GM12878 (cell line): ENCODE data around the gene THAP7. TPM values are rescaled to one million over a fixed set of nuclear protein-coding genes. Genes with fewer than 3 reads are reported as not detected.

Experiments used
- ATAC-seq: fragments of 200-7000 bp; cut with Tn5 transposase; 3 replicates; pipeline ENCODE4 v1.9.1; 2020; ENCODE audit warnings: mild to moderate bottlenecking, moderate library complexity
- BruUV-seq: library from RNA; stranded (reverse); fragments of 400-500 nt; replicated peaks from 2 replicates; lab custom pipeline; 2021; lab: Mats Ljungman, UMichigan
- CTCF ChIA-PET: fragments of 300-600 bp; sonication (Branson Sonifier 250); formaldehyde crosslinking; extraction: SDS; loops from one replicate; lab custom pipeline; 2021; ENCODE audit warnings: inconsistent platforms; lab: Yijun Ruan, JAX
- POLR2A ChIA-PET: fragments of 350-600 bp; formaldehyde crosslinking; extraction: SDS; loops from one replicate; lab custom pipeline; 2021; ENCODE audit warnings: inconsistent platforms; lab: Charles Lee
- RAD21 ChIA-PET: fragments of 300-600 bp; sonication (Branson Sonifier 250); formaldehyde crosslinking; loops from one replicate; lab custom pipeline; 2023; ENCODE audit warnings: antibody characterized with exemption; ENCODE audit not compliant: unreplicated experiment; lab: Charles Lee
- SMC1A ChIA-PET: fragments of 300-600 bp; sonication (Branson Sonifier 250); formaldehyde crosslinking; loops from one replicate; lab custom pipeline; 2023; ENCODE audit not compliant: unreplicated experiment, uncharacterized antibody; lab: Charles Lee
- DNase-seq: peaks from one replicate; pipeline ENCODE4 v3.0.0-alpha.2; 2011; ENCODE audit warnings: low read depth, low spot score
- FAIRE-seq: peaks from 3 replicates; lab custom pipeline; 2011; peaks lifted over from hg19 to GRCh38; lab: Jason Lieb, UNC
- H2AFZ ChIP-seq: 2 replicates; pipeline ENCODE4 v1.6.0; 2011; ENCODE audit warnings: low read depth, low read length, control low read depth; ENCODE audit not compliant: control insufficient read depth
- H3K27ac ChIP-seq: 2 replicates; pipeline ENCODE4 v1.5.1; 2011; ENCODE audit warnings: control low read depth; ENCODE audit not compliant: control insufficient read depth, insufficient read depth
- H3K27me3 ChIP-seq, 2 experiments: replicated peaks in 1 of 2; 2 replicates each; pipeline versions ENCODE4 v1.6.0 to v1.6.1; 2011; ENCODE audit warnings: low read length in 1 of 2; ENCODE audit not compliant: control insufficient read depth in 2 of 2, insufficient read depth in 2 of 2
- H3K36me3 ChIP-seq, 2 experiments: 2 replicates each; pipeline ENCODE4 v1.5.1; 2011; ENCODE audit warnings: low read length in 1 of 2; ENCODE audit not compliant: control insufficient read depth in 2 of 2, insufficient read depth in 2 of 2
- H3K4me1 ChIP-seq: 2 replicates; pipeline ENCODE4 v1.6.1; 2011; ENCODE audit warnings: mild to moderate bottlenecking, low read length, moderate library complexity, mixed read lengths; ENCODE audit not compliant: control insufficient read depth, insufficient read depth
- H3K4me2 ChIP-seq: 2 replicates; pipeline ENCODE4 v1.6.0; 2011; ENCODE audit warnings: control low read depth; ENCODE audit not compliant: control insufficient read depth, insufficient read depth
- H3K4me3 ChIP-seq: fragments of 200-600 bp; sonication (generic); 2 replicates; pipeline ENCODE4 v1.5.1; 2016
- H3K79me2 ChIP-seq: 2 replicates; pipeline ENCODE4 v1.6.0; 2011; ENCODE audit warnings: low read length; ENCODE audit not compliant: control insufficient read depth, insufficient read depth
- H3K9ac ChIP-seq: 2 replicates; pipeline ENCODE4 v1.8.0; 2011; ENCODE audit warnings: low read length, control low read depth, mixed read lengths; ENCODE audit not compliant: control insufficient read depth, insufficient read depth
- H3K9me3 ChIP-seq: replicated peaks from 3 replicates; pipeline ENCODE4 v1.5.1; 2011; ENCODE audit warnings: mild to moderate bottlenecking, low read length; ENCODE audit not compliant: control insufficient read depth, insufficient read depth
- H4K20me1 ChIP-seq: 2 replicates; pipeline ENCODE4 v1.6.0; 2011; ENCODE audit not compliant: control insufficient read depth, insufficient read depth
- ATF7 ChIP-seq: fragments of 450-650 bp; IDR thresholded peaks from 2 replicates; pipeline ENCODE4 v1.6.1; 2016; ENCODE audit warnings: low read depth, mild to moderate bottlenecking
- MEF2A ChIP-seq: IDR thresholded peaks from 2 replicates; pipeline ENCODE4 v1.6.1; 2011; ENCODE audit warnings: low read depth, mild to moderate bottlenecking, low read length, moderate library complexity; ENCODE audit not compliant: insufficient read depth
- MXI1 ChIP-seq: fragments of 150-350 bp; IDR thresholded peaks from 2 replicates; pipeline ENCODE4 v1.6.1; 2011; ENCODE audit warnings: low read depth, mild to moderate bottlenecking, inconsistent platforms, low read length, improper control_type of control experiment
- NFIC ChIP-seq: IDR thresholded peaks from 2 replicates; pipeline ENCODE4 v1.6.1; 2012; ENCODE audit warnings: low read depth, mild to moderate bottlenecking, inconsistent platforms, low read length, moderate library complexity
- PAX5 ChIP-seq: IDR thresholded peaks from 2 replicates; pipeline ENCODE4 v1.6.1; 2011; ENCODE audit warnings: low read depth, low read length, borderline replicate concordance
- PAX8 ChIP-seq: fragments of 450-650 bp; IDR thresholded peaks from 2 replicates; pipeline ENCODE4 v1.6.1; 2017; ENCODE audit warnings: mild to moderate bottlenecking, moderate library complexity
- RAD51 ChIP-seq: fragments of 450-650 bp; IDR thresholded peaks from 2 replicates; pipeline ENCODE4 v1.6.1; 2016; ENCODE audit warnings: moderate library complexity, mild to moderate bottlenecking, inconsistent platforms
- SIX5 ChIP-seq: IDR thresholded peaks from 2 replicates; pipeline ENCODE4 v1.6.1; 2011; ENCODE audit warnings: mild to moderate bottlenecking, low read depth, low read length, moderate library complexity; ENCODE audit not compliant: severe bottlenecking
- TARDBP ChIP-seq: IDR thresholded peaks from 2 replicates; pipeline ENCODE4 v1.6.1; 2016; ENCODE audit warnings: borderline replicate concordance
- USF1 ChIP-seq: IDR thresholded peaks from 2 replicates; pipeline ENCODE4 v1.6.1; 2011; ENCODE audit warnings: borderline replicate concordance, low read depth, mild to moderate bottlenecking, moderate library complexity, mixed read lengths, low read length; ENCODE audit not compliant: insufficient read depth; ENCODE audit errors: extremely low read length
- WGBS: methylation state at CpG from one replicate; pipeline ENCODE4 v1.1.6; 2016; ENCODE audit warnings: low lambda C conversion rate; ENCODE audit not compliant: insufficient replicate concordance, insufficient coverage; ENCODE audit errors: missing lambda C conversion rate; 5-methylcytosine and 5-hydroxymethylcytosine counted together
- in situ Hi-C: fragments of 300-500 bp; cut with MboI; formaldehyde crosslinking; loops from 9 replicates; pipeline ENCODE4 v1.14.3; 2018; ENCODE audit warnings: mixed read lengths
- intact Hi-C: fragments of 100-400 bp; cut with micrococcal nuclease; formaldehyde crosslinking; loops from one replicate; pipeline ENCODE4 v1.14.2; 2022; ENCODE audit not compliant: unreplicated experiment
- polyA plus RNA-seq, 11 experiments: library from polyadenylated mRNA; depleted of rRNA in 4 of 11; unstranded in 6 of 11; stranded (reverse) in 5 of 11; fragments of >200 nt; fragmentation: Nextera tagmentation in 4 of 11; fragmentation: Illumina TruSeq in 1 of 11; extraction: Ambion mirVana in 4 of 11; extraction: Trizol in 1 of 11; gene quantifications; 1 replicate in 1 of 11; 2 replicates in 10 of 11; pipeline versions ENCODE4 v1.2.1 to v1.2.3, GENCODE V29; 2011 to 2016; ENCODE audit warnings: inconsistent platforms in 2 of 11, missing spikeins in 2 of 11, low read depth in 1 of 11
- total RNA-seq, 4 experiments: library from RNA; depleted of rRNA in 3 of 4; stranded (reverse); fragments of >200 nt in 3 of 4; fragmentation: Illumina TruSeq in 1 of 4; extraction: Trizol in 1 of 4; gene quantifications; 2 replicates each; pipeline versions ENCODE4 v1.2.1 to v1.2.3, GENCODE V29; 2013 to 2021
- TF ChIP-seq, protein P1 (sequence below): IDR thresholded peaks from 2 replicates; pipeline ENCODE4 v1.6.1; 2012; ENCODE audit warnings: low read depth, low read length, improper control_type of control experiment
- TF ChIP-seq, protein P2 (sequence below): fragments of 450-650 bp; IDR thresholded peaks from 2 replicates; pipeline ENCODE4 v1.6.1; 2016; ENCODE audit warnings: mild to moderate bottlenecking

The THAP7 gene
- total and polyA plus RNA-seq, 10 of the 15 experiments (the other 5 are each of a cell fraction or from before 2014, with no cell fraction given), result 0.66 to 58.3 (median 26.3) TPM

- no peak overlapping the region for H2AFZ ChIP-seq
- H3K4me1 ChIP-seq, result no peaks in the 10 kb centered on the region
- intact Hi-C loops (no loop called here), in situ Hi-C loops (no loop called here)
- H3K27ac ChIP-seq, result no peak overlapping the region
- BruUV-seq, result TSS peak; percentile 55
- ChIA-PET CTCF (interaction anchor here (1.1 to 1.4 kb wide), 2 partner anchors 9 to 29 kb away, joined by 3 to 6 read pairs; no protein-coding TSS in a partner anchor), POLR2A (interaction anchor here (0.6 kb wide), 2 partner anchors 9 to 24 kb away, joined by 3 to 4 read pairs; no protein-coding TSS in a partner anchor), RAD21 (interaction anchor here (0.8 kb wide), 1 partner anchor 26 kb away, joined by 3 read pairs; no protein-coding TSS in a partner anchor), SMC1A (interaction anchor here (0.9 kb wide), 1 partner anchor 65 kb away, joined by 3 read pairs; no protein-coding TSS in a partner anchor)
- H3K9me3 ChIP-seq, result no peaks in the 10 kb centered on the region
- FAIRE-seq (no peak), ATAC-seq (no peak), DNase-seq (no peak)
- H3K27me3 ChIP-seq, result no peaks in the 10 kb centered on the region
- no peak for TF ChIP-seq PAX5
- TF ChIP-seq, protein P1, sequence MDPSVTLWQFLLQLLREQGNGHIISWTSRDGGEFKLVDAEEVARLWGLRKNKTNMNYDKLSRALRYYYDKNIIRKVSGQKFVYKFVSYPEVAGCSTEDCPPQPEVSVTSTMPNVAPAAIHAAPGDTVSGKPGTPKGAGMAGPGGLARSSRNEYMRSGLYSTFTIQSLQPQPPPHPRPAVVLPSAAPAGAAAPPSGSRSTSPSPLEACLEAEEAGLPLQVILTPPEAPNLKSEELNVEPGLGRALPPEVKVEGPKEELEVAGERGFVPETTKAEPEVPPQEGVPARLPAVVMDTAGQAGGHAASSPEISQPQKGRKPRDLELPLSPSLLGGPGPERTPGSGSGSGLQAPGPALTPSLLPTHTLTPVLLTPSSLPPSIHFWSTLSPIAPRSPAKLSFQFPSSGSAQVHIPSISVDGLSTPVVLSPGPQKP, result no peak
- no peak for TF ChIP-seq USF1
- no peak for TF ChIP-seq RAD51
- TF ChIP-seq TARDBP, result no peak
- no peak for TF ChIP-seq MEF2A
- no peak for TF ChIP-seq SIX5
- TF ChIP-seq PAX8, result no peak
- TF ChIP-seq, protein P2, sequence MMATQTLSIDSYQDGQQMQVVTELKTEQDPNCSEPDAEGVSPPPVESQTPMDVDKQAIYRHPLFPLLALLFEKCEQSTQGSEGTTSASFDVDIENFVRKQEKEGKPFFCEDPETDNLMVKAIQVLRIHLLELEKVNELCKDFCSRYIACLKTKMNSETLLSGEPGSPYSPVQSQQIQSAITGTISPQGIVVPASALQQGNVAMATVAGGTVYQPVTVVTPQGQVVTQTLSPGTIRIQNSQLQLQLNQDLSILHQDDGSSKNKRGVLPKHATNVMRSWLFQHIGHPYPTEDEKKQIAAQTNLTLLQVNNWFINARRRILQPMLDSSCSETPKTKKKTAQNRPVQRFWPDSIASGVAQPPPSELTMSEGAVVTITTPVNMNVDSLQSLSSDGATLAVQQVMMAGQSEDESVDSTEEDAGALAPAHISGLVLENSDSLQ, result no peak
- no peak for TF ChIP-seq ATF7
- TF ChIP-seq NFIC, result no peak
- TF ChIP-seq MXI1, result no peak
- peaks cover 20 to 41% of the 10 kb centered on the region in 2 experiments for H3K36me3 ChIP-seq
- peaks cover 24% of the 10 kb centered on the region for H3K79me2 ChIP-seq
- 93% methylated on average over 10 of the region's 10 CpGs for WGBS
- H3K4me2 ChIP-seq, result no peak overlapping the region
- H3K4me3 ChIP-seq, result no peak overlapping the region
- H4K20me1 ChIP-seq, result peaks cover 2% of the 10 kb centered on the region
- no peak overlapping the region for H3K9ac ChIP-seq
These were observed 50.6 kb downstream of the THAP7 start for GRCh38 chr22:20951151-20951931.
